Lower lobe of right lung (tissue), 2 donors: ENCODE measurements around the gene PAX9. TPM values are rescaled to one million over a fixed set of nuclear protein-coding genes. Genes with fewer than 3 reads are reported as not detected.

Experiments used
- ATAC-seq, 2 donors: fragments of 200-7000 bp; cut with Tn5 transposase; one replicate each; pipeline ENCODE4 v1.9.1; 2020 to 2022; ENCODE audit warnings: mild to moderate bottlenecking in 2 of 2, moderate library complexity in 2 of 2
- DNase-seq: peaks from one replicate; pipeline ENCODE4 v3.0.0-alpha.2; 2020
- H3K27ac ChIP-seq: fragments of 200-600 bp; one replicate; pipeline ENCODE4 v1.8.0; 2022
- H3K27me3 ChIP-seq: fragments of 200-600 bp; one replicate; pipeline ENCODE4 v1.8.0; 2022; ENCODE audit warnings: low read depth
- H3K36me3 ChIP-seq: fragments of 200-600 bp; one replicate; pipeline ENCODE4 v1.8.0; 2022; ENCODE audit warnings: mild to moderate bottlenecking
- H3K4me1 ChIP-seq: fragments of 200-600 bp; one replicate; pipeline ENCODE4 v1.8.0; 2022
- H3K4me3 ChIP-seq: fragments of 200-600 bp; one replicate; pipeline ENCODE4 v1.8.0; 2022; ENCODE audit warnings: mild to moderate bottlenecking
- H3K9me3 ChIP-seq: fragments of 200-600 bp; one replicate; pipeline ENCODE4 v1.8.0; 2022
- intact Hi-C: fragments of 100-400 bp; cut with DNase I; formaldehyde crosslinking; loops from one replicate; pipeline ENCODE4 v1.11.0; 2022
- total RNA-seq: library from RNA; stranded (reverse); fragmentation: NEBNext Ultra II Directional; extraction: Animal tissue kit (Norgen Biotek cat#: 25700); gene quantifications from one replicate; pipeline ENCODE4 v1.2.1, GENCODE V29; 2021
- TF ChIP-seq, protein P1 (sequence below): fragments of 200-600 bp; IDR thresholded peaks from one replicate; pipeline ENCODE4 v1.8.0; 2022; ENCODE audit warnings: antibody characterized with exemption, mild to moderate bottlenecking
- donor health status: DM: no; HTN: yes; CAD: no; lungs with severe emphysema.

PAX9 gene
- total RNA-seq, 1 donor from 2014 or later, result 1.0 TPM

DNA sequence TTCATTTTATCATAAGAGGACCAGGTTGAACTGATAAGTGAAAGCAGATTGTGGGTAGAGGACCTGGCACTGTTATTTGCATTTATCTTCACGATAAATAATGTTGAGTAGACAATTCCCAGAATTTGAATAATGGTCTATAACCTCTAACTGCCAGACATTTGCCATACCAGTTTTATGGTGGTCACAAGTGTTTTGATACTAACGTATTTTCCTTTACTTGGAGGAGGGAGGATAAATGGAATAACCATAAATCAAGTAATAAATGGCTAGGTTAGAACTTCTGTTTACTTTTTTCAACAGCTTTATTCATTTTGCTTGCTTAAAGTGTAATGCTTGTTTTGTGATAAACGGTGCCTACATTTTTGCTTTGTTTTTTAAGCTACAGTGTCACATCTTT, 9.5 kb downstream of the PAX9 start:
- ATAC-seq, result no peak
- Histone ChIP-seq H3K4me1 (peaks cover 9% of the 10 kb centered on the region), H3K36me3 (no peaks in the 10 kb centered on the region), H3K4me3 (no peak overlapping the region), H3K27me3 (peaks cover 62% of the 10 kb centered on the region), H3K27ac (no peak overlapping the region), H3K9me3 (no peaks in the 10 kb centered on the region)
- intact Hi-C loops, result no loop called here
- TF ChIP-seq, protein P1, sequence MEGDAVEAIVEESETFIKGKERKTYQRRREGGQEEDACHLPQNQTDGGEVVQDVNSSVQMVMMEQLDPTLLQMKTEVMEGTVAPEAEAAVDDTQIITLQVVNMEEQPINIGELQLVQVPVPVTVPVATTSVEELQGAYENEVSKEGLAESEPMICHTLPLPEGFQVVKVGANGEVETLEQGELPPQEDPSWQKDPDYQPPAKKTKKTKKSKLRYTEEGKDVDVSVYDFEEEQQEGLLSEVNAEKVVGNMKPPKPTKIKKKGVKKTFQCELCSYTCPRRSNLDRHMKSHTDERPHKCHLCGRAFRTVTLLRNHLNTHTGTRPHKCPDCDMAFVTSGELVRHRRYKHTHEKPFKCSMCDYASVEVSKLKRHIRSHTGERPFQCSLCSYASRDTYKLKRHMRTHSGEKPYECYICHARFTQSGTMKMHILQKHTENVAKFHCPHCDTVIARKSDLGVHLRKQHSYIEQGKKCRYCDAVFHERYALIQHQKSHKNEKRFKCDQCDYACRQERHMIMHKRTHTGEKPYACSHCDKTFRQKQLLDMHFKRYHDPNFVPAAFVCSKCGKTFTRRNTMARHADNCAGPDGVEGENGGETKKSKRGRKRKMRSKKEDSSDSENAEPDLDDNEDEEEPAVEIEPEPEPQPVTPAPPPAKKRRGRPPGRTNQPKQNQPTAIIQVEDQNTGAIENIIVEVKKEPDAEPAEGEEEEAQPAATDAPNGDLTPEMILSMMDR, result no peak
- no peak for DNase-seq

GRCh38 chr14:36672095-36672494, 10.4 kb downstream of the PAX9 start:
- Histone ChIP-seq H3K9me3 (no peaks in the 10 kb centered on the region), H3K36me3 (no peaks in the 10 kb centered on the region), H3K27ac (no peak overlapping the region), H3K4me1 (no peaks in the 10 kb centered on the region), H3K4me3 (no peak overlapping the region), H3K27me3 (peaks cover 57% of the 10 kb centered on the region)
- TF ChIP-seq, protein P1, result no peak
- ATAC-seq (no peak), DNase-seq (no peak)
- intact Hi-C loops, result no loop called here

DNA sequence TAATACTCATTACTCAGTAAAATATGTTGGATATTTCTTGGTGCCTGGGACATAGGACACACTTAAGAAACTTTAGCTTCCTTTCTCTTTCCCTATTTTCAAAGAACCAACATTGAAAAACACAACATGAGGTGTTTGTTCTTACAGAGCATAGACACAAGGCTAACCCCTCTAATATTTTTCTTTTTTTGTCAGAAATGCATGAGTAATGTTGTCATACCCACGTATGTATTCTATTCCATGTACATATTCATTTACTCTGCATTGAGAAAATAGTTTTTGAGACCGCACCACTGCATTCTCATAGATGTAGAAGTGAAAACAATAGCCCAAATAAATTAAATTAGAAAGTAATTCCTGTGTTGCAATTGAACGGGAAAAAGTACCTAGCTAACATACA, 13.0 kb downstream of the PAX9 start:
- H3K27me3 ChIP-seq, result peaks cover 33% of the 10 kb centered on the region
- H3K9me3 ChIP-seq, result no peaks in the 10 kb centered on the region
- no peaks in the 10 kb centered on the region for H3K36me3 ChIP-seq
- H3K4me1 ChIP-seq, result no peaks in the 10 kb centered on the region
- DNase-seq, result no peak
- H3K4me3 ChIP-seq, result no peak overlapping the region
- intact Hi-C loops, result no loop called here
- no peak overlapping the region for H3K27ac ChIP-seq
- ATAC-seq, result no peak
- TF ChIP-seq, protein P1, result no peak

DNA sequence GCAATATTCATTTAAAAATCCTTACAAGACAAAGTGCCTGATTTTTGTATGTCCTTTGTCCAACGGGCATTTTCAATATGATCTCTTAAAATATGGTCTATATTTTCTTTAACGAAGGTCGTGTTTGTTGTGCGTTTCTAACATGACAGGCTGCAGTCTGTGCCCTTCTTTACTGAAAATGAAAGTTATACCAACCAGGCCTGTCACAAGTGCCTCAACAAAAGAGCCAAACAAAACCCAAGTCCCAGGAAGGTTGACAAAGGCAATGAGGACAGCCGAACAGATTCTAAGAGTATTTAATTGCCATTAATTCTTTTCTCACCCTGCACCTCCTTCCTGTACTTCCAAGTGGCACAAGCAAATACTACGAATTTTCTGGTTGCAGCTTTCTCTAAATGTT, 13.9 kb downstream of the PAX9 start:
- intact Hi-C loops, result no loop called here
- peaks cover 28% of the 10 kb centered on the region for H3K27me3 ChIP-seq

GRCh38 chr14:36676236-36676635, 14.6 kb downstream of the PAX9 start:
- Histone ChIP-seq H3K4me3 (no peak overlapping the region), H3K27me3 (peaks cover 23% of the 10 kb centered on the region), H3K36me3 (no peaks in the 10 kb centered on the region), H3K4me1 (no peaks in the 10 kb centered on the region), H3K9me3 (no peaks in the 10 kb centered on the region), H3K27ac (no peak overlapping the region)
- ATAC-seq (no peak), DNase-seq (no peak)
- intact Hi-C loops, result no loop called here
- TF ChIP-seq, protein P1, result no peak

More for the DNA sequence above, 13.9 kb downstream of the PAX9 start:
- no peaks in the 10 kb centered on the region for H3K9me3 ChIP-seq
- ATAC-seq (no peak), DNase-seq (no peak)
- TF ChIP-seq, protein P1, result no peak
- H3K27ac ChIP-seq, result no peak overlapping the region
- no peaks in the 10 kb centered on the region for H3K36me3 ChIP-seq
- no peaks in the 10 kb centered on the region for H3K4me1 ChIP-seq
- no peak overlapping the region for H3K4me3 ChIP-seq

- Histone ChIP-seq H3K4me1 (no peaks in the 10 kb centered on the region), H3K36me3 (no peaks in the 10 kb centered on the region), H3K27me3 (no peaks in the 10 kb centered on the region), H3K4me3 (no peak overlapping the region), H3K9me3 (no peaks in the 10 kb centered on the region), H3K27ac (no peak overlapping the region)
- intact Hi-C loops, result no loop called here
- DNase-seq, result no peak
- no peak for ATAC-seq
- TF ChIP-seq, protein P1, result no peak
These were observed 20.7 kb downstream of the PAX9 start for GRCh38 chr14:36682338-36682737.
